ENCODE measurements around the gene CUZD1. TPM values are rescaled to one million over a fixed set of nuclear protein-coding genes. Genes with fewer than 3 reads are reported as not detected.

Gene CUZD1
- total and polyA plus RNA-seq, 3 donors from 2014 or later, result 1.5 to 2.0 (median 1.9) TPM

DNA sequence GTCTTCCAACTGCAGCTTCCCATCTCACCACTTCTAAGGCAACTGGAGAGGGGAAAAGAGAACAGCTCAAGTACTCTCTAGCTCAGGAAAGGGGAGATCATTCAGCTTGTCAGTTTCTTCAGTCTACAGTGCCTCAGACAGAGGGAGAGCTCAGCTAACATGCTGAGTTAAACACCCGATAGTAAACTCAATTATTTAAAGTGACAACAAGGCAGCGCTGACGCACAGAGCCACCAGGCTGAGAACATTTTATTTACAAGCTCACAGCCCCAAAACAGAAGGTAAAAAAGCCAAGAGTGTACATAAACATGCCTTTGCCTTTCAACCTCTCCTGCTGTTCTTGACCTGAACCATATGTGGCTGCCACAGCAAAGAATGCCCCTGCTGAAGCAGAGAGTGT, 10.1 kb upstream of the CUZD1 start:
- H3K36me3 ChIP-seq (ENCODE audit: low read depth, missing control alignments), result no peaks in the 10 kb centered on the region
- intact Hi-C loops (cut with DNase I; ENCODE audit: low total_unique reads), result no loop called here
- no peaks in the 10 kb centered on the region for H3K9me3 ChIP-seq
- no peak overlapping the region for H3K4me3 ChIP-seq
- no peak for DNase-seq
- H3K27me3 ChIP-seq, result no peaks in the 10 kb centered on the region
- no peak overlapping the region for H3K27ac ChIP-seq
- no peaks in the 10 kb centered on the region for H3K4me1 ChIP-seq
- WGBS, 2 donors, result 78 to 90% methylated on average over 3 of the region's 3 CpGs
- TF ChIP-seq, protein P1, sequence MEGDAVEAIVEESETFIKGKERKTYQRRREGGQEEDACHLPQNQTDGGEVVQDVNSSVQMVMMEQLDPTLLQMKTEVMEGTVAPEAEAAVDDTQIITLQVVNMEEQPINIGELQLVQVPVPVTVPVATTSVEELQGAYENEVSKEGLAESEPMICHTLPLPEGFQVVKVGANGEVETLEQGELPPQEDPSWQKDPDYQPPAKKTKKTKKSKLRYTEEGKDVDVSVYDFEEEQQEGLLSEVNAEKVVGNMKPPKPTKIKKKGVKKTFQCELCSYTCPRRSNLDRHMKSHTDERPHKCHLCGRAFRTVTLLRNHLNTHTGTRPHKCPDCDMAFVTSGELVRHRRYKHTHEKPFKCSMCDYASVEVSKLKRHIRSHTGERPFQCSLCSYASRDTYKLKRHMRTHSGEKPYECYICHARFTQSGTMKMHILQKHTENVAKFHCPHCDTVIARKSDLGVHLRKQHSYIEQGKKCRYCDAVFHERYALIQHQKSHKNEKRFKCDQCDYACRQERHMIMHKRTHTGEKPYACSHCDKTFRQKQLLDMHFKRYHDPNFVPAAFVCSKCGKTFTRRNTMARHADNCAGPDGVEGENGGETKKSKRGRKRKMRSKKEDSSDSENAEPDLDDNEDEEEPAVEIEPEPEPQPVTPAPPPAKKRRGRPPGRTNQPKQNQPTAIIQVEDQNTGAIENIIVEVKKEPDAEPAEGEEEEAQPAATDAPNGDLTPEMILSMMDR (IDR thresholded peaks at IDR 0.05), result no peak
- no peak for TF ChIP-seq POLR2A (IDR thresholded peaks at IDR 0.05)

DNA sequence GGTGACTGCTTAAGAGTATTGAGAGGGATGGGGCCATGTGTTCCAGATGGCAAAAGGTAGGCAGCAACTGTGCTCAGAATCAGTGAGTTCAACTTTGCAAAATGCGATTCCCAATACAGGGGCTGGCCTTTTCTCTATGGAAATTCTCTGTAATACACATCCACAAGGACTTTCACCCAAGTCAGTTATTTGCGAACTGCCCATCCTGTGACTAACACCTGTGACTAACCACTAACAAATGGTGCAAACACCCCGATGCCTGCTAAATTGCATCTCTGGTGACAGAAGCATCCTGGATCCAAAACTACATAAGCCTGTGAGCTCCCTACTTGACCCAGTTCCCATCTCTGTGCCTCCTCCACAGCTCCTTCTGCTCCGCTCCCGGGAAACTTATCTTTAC, 9.0 kb upstream of the CUZD1 start:
- Histone ChIP-seq H3K4me3 (no peak overlapping the region), H3K27ac (no peak overlapping the region), H3K9me3 (no peaks in the 10 kb centered on the region), H3K4me1 (no peaks in the 10 kb centered on the region), H3K36me3 (ENCODE audit: low read depth, missing control alignments) (no peaks in the 10 kb centered on the region), H3K27me3 (no peaks in the 10 kb centered on the region)
- DNase-seq, result no peak
- TF ChIP-seq POLR2A (IDR thresholded peaks at IDR 0.05), result no peak
- TF ChIP-seq, protein P1 (IDR thresholded peaks at IDR 0.05), result no peak
- intact Hi-C loops (cut with DNase I; ENCODE audit: low total_unique reads), result no loop called here
- 82 to 91% methylated on average over 5 of the region's 5 CpGs for WGBS, 2 donors

DNA sequence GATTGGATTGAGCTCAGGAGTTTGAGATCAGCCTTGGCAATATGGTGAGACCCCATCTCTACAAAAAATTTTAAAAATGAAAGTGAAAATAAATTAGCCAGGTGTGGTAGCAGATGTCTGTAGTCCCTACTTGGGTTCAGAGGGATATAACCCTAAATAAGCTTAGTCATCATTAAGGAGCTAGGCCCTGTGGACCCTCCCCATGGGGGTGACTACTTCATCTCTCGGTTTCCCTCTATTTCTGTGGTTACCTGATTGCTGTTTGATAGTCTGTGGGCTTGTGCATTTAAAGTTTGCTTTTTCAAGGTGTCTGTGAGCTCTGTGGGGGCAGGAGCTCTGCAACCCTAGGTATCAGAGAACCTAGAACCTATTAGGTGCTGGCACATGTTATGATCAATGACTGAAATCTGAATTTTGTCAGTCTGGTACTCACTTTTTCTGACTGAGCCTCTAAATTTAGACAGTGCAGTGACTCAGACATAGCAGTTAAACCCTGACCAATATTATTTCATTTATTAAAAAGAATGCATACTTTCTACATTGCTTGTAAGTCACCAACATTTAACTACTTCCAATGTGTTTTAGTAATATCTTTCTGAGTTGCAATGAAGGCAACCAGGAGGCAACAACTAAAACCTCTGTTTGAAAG, 8.1 kb upstream of the CUZD1 start:
- DNase-seq, result no peak
- Histone ChIP-seq H3K9me3 (no peaks in the 10 kb centered on the region), H3K4me1 (no peaks in the 10 kb centered on the region), H3K36me3 (ENCODE audit: low read depth, missing control alignments) (no peaks in the 10 kb centered on the region), H3K27me3 (no peaks in the 10 kb centered on the region), H3K27ac (no peak overlapping the region), H3K4me3 (no peak overlapping the region)
- TF ChIP-seq, protein P1 (IDR thresholded peaks at IDR 0.05), result no peak
- TF ChIP-seq POLR2A (IDR thresholded peaks at IDR 0.05), result no peak
- intact Hi-C loops (cut with DNase I; ENCODE audit: low total_unique reads), result no loop called here
- 85 to 100% methylated on average over 1 of the region's 1 CpG for WGBS, 2 donors

DNA sequence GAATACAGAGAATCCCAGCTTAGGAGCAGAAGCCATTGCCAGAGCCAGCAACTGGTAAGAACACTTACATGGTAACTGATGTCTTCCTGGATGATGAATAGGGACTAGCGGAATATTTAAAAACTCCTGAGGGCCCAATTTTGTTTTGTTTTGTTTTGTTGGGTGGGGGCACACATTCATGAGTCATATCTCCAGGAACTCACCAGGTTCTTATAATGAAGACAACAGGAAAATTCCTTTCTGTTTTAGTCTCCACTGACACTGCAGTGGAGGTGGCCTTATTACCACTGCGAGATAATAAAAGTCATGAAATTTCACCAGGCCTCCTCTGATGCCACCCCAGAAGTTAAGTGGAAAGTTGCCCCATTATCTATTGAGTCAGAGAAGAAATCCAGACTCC, 6.6 kb upstream of the CUZD1 start:
- H3K4me3 ChIP-seq, result no peak overlapping the region
- no peaks in the 10 kb centered on the region for H3K36me3 ChIP-seq (ENCODE audit: low read depth, missing control alignments)
- H3K27ac ChIP-seq, result no peak overlapping the region
- no peaks in the 10 kb centered on the region for H3K4me1 ChIP-seq
- H3K9me3 ChIP-seq, result no peaks in the 10 kb centered on the region
- intact Hi-C loops (cut with DNase I; ENCODE audit: low total_unique reads), result no loop called here
- TF ChIP-seq POLR2A (IDR thresholded peaks at IDR 0.05), result no peak
- TF ChIP-seq, protein P1 (IDR thresholded peaks at IDR 0.05), result no peak
- no peak for DNase-seq
- WGBS, 2 donors, result 96 to 100% methylated on average over 2 of the region's 2 CpGs
- no peaks in the 10 kb centered on the region for H3K27me3 ChIP-seq

All from testis (tissue), 3 donors.